Heart left ventricle (tissue), 13 donors: ENCODE measurements around the gene SLC9A9.

Experiments used
- POLR2A ChIP-seq, 2 donors: fragments of 450-650 bp; IDR thresholded peaks; one replicate each; pipeline ENCODE4 v1.6.1; 2017; ENCODE audit warnings: antibody characterized with exemption in 2 of 2, mild to moderate bottlenecking in 2 of 2, moderate library complexity in 2 of 2
- TF ChIP-seq, protein P1 (sequence below), 12 donors: fragments of 200-600 bp; sonication (generic) in 4 of 12; IDR thresholded peaks; one replicate each; pipeline versions ENCODE4 v1.5.0 to v1.8.0; 2018 to 2022; ENCODE audit warnings: antibody characterized with exemption in 12 of 12, mild to moderate bottlenecking in 5 of 12
- donor health status: ischemic (EF 13 %, LVEDD 7.1; RV severe dilation, severe dysfunction).
- donor health status: DM: no; HTN: yes; CAD: no.
- donor health status: DM: no; HTN: no; CAD: no.
- donor health status: ischemic (EF 25% LVEDD 6.9; RV normal size, moderate dysfunction).
- donor health status: ischemic (EF 25% LVEDD 5.7; RV mildly dilated, moderate dysfunction).
- donor health status: ischemic (EF 35%, LVEDD 5.7; RV mildly dilated, moderate dysfunction).
- donor health status: nonischemic (EF 11% LVEDD 7.7; RV severe dilation, severe dysfunction).
- donor health status: DM: yes; HTN: yes; CAD: no.
- donor health status: PGD.
- donor health status: ischemic (EF 29% LVEDD 5.4; RV normal size, mild dysfunction).
- donor health status: nonischemic (EF 23%, LVEDD 6.1; RV moderate dilation, normal function).

DNA sequence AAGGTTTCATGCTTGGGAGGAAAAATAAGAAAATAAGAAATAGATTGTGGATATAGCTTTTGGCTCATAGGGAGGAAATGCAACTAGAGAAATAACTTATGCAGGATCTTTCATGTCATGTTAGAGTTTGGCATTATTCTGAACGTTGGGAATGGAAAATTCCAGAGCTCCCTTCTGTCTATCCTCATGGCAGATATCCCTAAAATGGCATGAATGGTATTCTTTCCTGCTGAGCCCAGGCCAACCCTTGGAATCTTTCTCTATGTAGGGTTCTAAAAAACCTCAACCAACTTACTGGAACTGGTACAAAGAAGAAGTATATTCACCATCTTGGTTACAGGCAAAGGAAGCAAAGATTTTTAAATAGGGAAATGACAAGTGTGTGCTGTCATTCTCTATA lies 516.2 kb downstream of the SLC9A9 start:
- no peak for TF ChIP-seq POLR2A (IDR thresholded peaks at IDR 0.05)
- TF ChIP-seq, protein P1, sequence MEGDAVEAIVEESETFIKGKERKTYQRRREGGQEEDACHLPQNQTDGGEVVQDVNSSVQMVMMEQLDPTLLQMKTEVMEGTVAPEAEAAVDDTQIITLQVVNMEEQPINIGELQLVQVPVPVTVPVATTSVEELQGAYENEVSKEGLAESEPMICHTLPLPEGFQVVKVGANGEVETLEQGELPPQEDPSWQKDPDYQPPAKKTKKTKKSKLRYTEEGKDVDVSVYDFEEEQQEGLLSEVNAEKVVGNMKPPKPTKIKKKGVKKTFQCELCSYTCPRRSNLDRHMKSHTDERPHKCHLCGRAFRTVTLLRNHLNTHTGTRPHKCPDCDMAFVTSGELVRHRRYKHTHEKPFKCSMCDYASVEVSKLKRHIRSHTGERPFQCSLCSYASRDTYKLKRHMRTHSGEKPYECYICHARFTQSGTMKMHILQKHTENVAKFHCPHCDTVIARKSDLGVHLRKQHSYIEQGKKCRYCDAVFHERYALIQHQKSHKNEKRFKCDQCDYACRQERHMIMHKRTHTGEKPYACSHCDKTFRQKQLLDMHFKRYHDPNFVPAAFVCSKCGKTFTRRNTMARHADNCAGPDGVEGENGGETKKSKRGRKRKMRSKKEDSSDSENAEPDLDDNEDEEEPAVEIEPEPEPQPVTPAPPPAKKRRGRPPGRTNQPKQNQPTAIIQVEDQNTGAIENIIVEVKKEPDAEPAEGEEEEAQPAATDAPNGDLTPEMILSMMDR (IDR thresholded peaks at IDR 0.05), result no peak
